ENCODE results near the gene SF3B1. TPM values are rescaled to one million over a fixed set of nuclear protein-coding genes. Genes with fewer than 3 reads are reported as not detected.

Gene SF3B1
- total RNA-seq, 4 donors from 2014 or later, result 137 to 297 (median 158) TPM

GRCh38 chr2:197405582-197405981 is 29.2 kb downstream of the SF3B1 start:
- Histone ChIP-seq H3K36me3 (peaks cover 13 to 99% of the 10 kb centered on the region in 2 donors), H3K27me3 (no peaks in the 10 kb centered on the region), H3K27ac (no peak overlapping the region), H3K9me3 (no peaks in the 10 kb centered on the region), H3K4me1 (no peaks in the 10 kb centered on the region), H3K4me3 (no peak overlapping the region)
- TF ChIP-seq POLR2A (IDR thresholded peaks at IDR 0.05) (no peak), CTCF (IDR thresholded peaks at IDR 0.05 in 4 of 5, conservative IDR thresholded peaks at IDR 0.05 in 1 of 5) (no peak)
- in situ Hi-C loops (cut with MboI; ENCODE audit: low sequenced_read_pairs in 4 of 4) (loop anchor here in 2 of 4 donors (10.0 to 25.0 kb wide), 2 partner anchors 618 to 631 kb away; partner anchors contain the start of gene GTF3C3 (in 1 of the 2)), intact Hi-C loops (cut with DNase I; ENCODE audit: low total_unique reads) (loop anchor here (10.0 kb wide), 1 partner anchor 631 kb away; no protein-coding TSS in a partner anchor)
- ATAC-seq (no peak), DNase-seq (no peak)

GRCh38 chr2:197399887-197400540 is 34.8 kb downstream of the SF3B1 start:
- Histone ChIP-seq H3K27ac (no peak overlapping the region), H3K4me1 (no peaks in the 10 kb centered on the region), H3K27me3 (no peaks in the 10 kb centered on the region), H3K4me3 (no peak overlapping the region), H3K9me3 (no peaks in the 10 kb centered on the region), H3K36me3 (peaks cover 3 to 98% of the 10 kb centered on the region in 2 donors)
- ATAC-seq (no peak), DNase-seq (no peak)
- intact Hi-C loops (cut with DNase I; ENCODE audit: low total_unique reads) (loop anchor here (10.0 kb wide), 1 partner anchor 625 kb away; no protein-coding TSS in a partner anchor), in situ Hi-C loops (cut with MboI; ENCODE audit: low sequenced_read_pairs in 4 of 4) (loop anchor here in 2 of 4 donors (10.0 to 25.0 kb wide), 2 partner anchors 613 to 625 kb away; partner anchors contain the start of gene GTF3C3 (in 1 of the 2))
- TF ChIP-seq CTCF (IDR thresholded peaks at IDR 0.05 in 4 of 5, conservative IDR thresholded peaks at IDR 0.05 in 1 of 5) (no peak), POLR2A (IDR thresholded peaks at IDR 0.05) (no peak)

GRCh38 chr2:197398913-197399312 is 35.9 kb downstream of the SF3B1 start:
- ATAC-seq (no peak), DNase-seq (no peak)
- Histone ChIP-seq H3K36me3 (peaks cover 3 to 97% of the 10 kb centered on the region in 2 donors), H3K27me3 (no peaks in the 10 kb centered on the region), H3K4me1 (no peaks in the 10 kb centered on the region), H3K9me3 (no peaks in the 10 kb centered on the region), H3K27ac (no peak overlapping the region), H3K4me3 (no peak overlapping the region)
- TF ChIP-seq CTCF (IDR thresholded peaks at IDR 0.05 in 4 of 5, conservative IDR thresholded peaks at IDR 0.05 in 1 of 5) (no peak), POLR2A (IDR thresholded peaks at IDR 0.05) (no peak)
- in situ Hi-C loops (cut with MboI; ENCODE audit: low sequenced_read_pairs in 4 of 4) (no loop called here), intact Hi-C loops (cut with DNase I; ENCODE audit: low total_unique reads) (no loop called here)

- no peak for TF ChIP-seq POLR2A (IDR thresholded peaks at IDR 0.05)
- TF ChIP-seq CTCF (IDR thresholded peaks at IDR 0.05 in 4 of 5, conservative IDR thresholded peaks at IDR 0.05 in 1 of 5), result no peak
- peaks cover 0 to 60% of the 10 kb centered on the region in 2 donors for H3K36me3 ChIP-seq
- no peak overlapping the region for H3K4me3 ChIP-seq
- H3K27ac ChIP-seq, result no peak overlapping the region
- in situ Hi-C loops (cut with MboI; ENCODE audit: low sequenced_read_pairs in 4 of 4) (no loop called here), intact Hi-C loops (cut with DNase I; ENCODE audit: low total_unique reads) (no loop called here)
- DNase-seq (no peak), ATAC-seq (no peak)
- H3K27me3 ChIP-seq, result no peaks in the 10 kb centered on the region
- H3K9me3 ChIP-seq, result no peaks in the 10 kb centered on the region
- no peaks in the 10 kb centered on the region for H3K4me1 ChIP-seq
These were observed 43.6 kb downstream of the SF3B1 start for GRCh38 chr2:197391220-197391717.

All from gastrocnemius medialis (tissue), 4 donors.